Cardiac septum (tissue), 1 donor: ENCODE measurements around the gene ATP6V1C2. TPM values are rescaled to one million over a fixed set of nuclear protein-coding genes. Genes with fewer than 3 reads are reported as not detected.
"Not testable (repeated sequence)": the region's sequence is repeated elsewhere in the genome, so short reads cannot be mapped to it uniquely, and the experiment has no call there.

ENCODE experiments used
- DNase-seq: peaks from one replicate; pipeline ENCODE4 v3.0.0-alpha.2; 2020; ENCODE audit warnings: low spot score
- intact Hi-C: fragments of 100-400 bp; cut with DNase I; formaldehyde crosslinking; loops from one replicate; pipeline ENCODE4 v1.14.0; 2022
- total RNA-seq: library from RNA; stranded (reverse); fragmentation: NEBNext Ultra II Directional; extraction: Animal tissue kit (Norgen Biotek cat#: 25700); gene quantifications from one replicate; pipeline ENCODE4 v1.2.1, GENCODE V29; 2021
- donor health status: DM: no; HTN: no; CAD: no.

ATP6V1C2 gene
- total RNA-seq, 1 donor from 2014 or later: 0.24 TPM

GRCh38 chr2:10779776-10780490, 58.5 kb downstream of the ATP6V1C2 start:
- DNase-seq: peak; percentile 63
- intact Hi-C loops: no loop called here

GRCh38 chr2:10780491-10780820, 59.0 kb downstream of the ATP6V1C2 start:
- DNase-seq: no peak
- intact Hi-C loops: no loop called here

- intact Hi-C loops: not testable (repeated sequence)
- DNase-seq: peak; percentile 55
Observed at GRCh38 chr2:10780821-10781220, 59.4 kb downstream of the ATP6V1C2 start.

DNA sequence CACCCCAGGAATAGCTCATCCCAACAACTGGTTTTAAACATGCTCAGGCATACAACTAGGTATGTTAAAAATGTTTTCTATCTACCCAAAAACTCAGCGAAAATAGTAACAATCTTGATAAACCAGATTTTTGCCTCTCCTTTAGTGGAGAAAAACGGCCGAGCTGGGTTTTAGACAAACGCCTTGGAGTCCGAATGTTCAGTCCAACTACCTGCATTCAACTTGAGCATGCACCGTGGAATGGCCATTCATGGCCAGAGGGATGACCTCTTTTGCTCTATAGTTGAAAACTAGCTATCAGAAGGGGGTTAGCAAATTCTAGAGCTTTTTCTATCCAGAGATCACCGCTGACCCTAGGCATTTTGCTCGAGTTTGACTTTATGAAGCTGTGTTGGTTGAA, 60.3 kb downstream of the ATP6V1C2 start:
- no peak for DNase-seq
- intact Hi-C loops: no loop called here

GRCh38 chr2:10783421-10783820, 62.0 kb downstream of the ATP6V1C2 start:
- intact Hi-C loops: no loop called here
- DNase-seq: no peak

GRCh38 chr2:10784719-10785118, 63.3 kb downstream of the ATP6V1C2 start:
- DNase-seq: no peak
- intact Hi-C loops: no loop called here

DNA sequence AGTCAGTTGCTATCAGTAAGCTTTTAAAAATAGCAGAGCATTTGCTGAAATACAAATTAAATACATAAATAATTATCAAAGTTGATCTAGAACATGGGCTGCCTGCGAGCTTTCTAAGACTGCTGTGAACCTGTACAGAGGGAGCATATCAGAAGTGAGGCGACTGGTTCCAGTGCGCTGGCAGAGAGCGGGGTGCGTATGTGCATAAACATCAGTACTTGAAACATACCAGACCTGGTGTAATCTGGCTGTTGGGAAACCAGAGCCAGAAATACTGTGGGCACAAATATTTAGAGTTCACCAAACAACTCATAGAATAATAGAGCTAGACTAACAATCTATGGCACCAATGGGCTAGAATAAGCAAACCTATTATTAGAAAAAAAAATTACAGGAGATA, 63.8 kb downstream of the ATP6V1C2 start:
- no peak for DNase-seq
- intact Hi-C loops: no loop called here

DNA sequence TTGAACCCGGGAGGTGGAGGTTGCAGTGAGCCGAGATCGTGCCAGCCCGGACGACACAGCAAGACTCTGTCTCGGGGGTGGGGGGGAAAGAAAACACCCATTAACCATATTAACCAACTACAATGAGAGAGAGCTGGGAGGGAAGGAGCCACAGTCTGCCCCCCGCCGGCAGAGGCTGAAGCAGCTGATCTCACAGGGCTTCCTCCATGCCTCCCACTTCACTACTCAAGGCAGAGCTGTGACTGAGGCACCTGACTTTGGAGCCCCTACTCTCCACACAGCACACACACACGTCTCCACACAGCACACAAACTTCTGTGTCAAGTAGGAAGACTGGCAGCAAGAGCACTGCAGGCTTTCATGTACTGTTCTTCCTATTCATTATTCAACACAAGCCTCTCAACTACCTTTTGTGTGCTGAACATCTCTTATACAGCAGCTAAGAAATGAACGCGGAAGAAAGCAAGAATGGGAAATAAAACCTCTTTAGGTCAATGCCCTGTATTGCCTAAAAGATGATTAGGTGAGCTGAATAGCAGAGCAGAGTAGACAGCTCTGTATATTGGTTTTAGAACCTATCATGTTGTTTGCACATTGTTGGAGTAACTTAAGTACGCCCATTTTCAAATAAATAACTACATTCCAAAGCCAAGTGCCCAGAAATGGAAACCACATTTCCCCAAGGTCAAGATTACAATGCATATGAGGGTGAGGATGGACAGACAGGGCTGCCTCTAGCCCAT, 65.0 kb downstream of the ATP6V1C2 start:
- DNase-seq: no peak
- intact Hi-C loops: no loop called here

GRCh38 chr2:10787176-10787968, 65.9 kb downstream of the ATP6V1C2 start:
- DNase-seq: no peak
- intact Hi-C loops: no loop called here

- intact Hi-C loops: no loop called here
- no peak for DNase-seq
Observed at GRCh38 chr2:10788855-10789254, 67.4 kb downstream of the ATP6V1C2 start.

DNA sequence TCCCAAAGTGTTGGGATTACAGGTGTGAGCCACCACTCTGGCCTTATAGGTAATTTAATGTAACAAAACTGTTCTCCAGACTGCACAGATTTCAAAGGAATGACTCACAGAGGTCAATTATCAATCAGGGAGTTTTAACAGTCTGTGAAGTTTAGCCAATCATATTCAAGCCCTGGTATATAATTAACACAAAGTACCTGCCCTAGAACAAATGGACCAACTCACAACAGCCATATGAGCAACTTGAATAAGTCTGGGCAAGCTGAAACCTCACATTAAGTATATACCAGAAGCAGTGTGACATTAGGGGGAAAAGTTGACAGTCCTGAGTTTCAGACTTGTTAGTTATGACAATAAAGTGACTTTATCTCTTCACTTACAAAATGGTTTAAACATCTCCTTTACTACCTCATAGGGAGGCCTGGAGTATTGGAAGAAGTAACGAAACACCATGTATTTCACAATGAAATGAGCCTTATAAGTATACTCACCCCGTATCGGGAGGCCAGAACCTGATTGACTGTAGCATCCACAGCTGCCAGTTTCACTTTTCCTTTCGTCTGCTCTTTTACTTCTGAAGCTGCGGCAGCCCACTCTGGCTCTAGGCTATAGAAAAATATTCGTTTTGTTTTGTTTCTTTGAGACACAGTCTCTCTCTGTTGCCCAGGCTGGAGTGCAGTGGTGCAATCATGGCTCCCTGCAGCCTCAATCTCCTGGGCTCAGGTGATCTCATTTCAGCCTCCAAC, 69.0 kb downstream of the ATP6V1C2 start:
- DNase-seq: no peak
- intact Hi-C loops: no loop called here

- intact Hi-C loops: no loop called here
- DNase-seq: no peak
Observed at GRCh38 chr2:10792001-10792634, 70.7 kb downstream of the ATP6V1C2 start.

DNA sequence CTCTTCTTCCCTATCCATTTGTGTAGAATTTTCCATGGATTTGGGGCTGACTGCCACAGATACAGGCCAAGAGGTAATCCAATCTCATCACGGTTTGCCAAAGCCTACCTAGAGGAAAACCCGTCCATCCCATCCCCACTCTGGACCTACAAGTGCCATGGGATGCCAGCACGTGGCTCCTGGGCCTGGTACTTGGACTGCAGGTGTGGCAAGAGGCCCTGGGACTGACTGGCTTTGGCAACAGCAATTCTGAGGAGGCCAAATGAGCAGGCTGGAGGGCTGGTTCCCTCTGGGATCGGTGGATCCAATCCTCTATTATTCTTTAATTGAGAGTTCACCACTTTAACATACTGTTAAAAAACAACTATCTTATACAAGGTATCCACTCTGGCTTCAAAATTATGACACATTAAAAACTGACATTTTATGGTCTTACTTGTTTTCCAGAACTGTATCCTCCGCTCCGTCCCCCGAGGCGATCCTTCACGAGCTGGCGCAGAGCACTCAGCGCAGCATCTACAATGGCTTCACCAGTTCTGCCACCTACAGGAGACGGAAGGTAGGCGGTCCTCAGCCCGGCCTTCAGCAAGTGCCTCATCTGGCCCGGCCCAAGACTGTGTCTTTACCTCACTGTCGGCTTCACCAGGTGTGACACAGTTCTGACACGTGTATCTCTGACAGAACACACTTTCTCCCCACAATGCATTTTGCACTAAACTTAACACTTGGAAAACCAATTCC, 71.4 kb downstream of the ATP6V1C2 start:
- intact Hi-C loops: no loop called here
- no peak for DNase-seq

GRCh38 chr2:10793816-10794215, 72.4 kb downstream of the ATP6V1C2 start:
- no peak for DNase-seq
- intact Hi-C loops: no loop called here

DNA sequence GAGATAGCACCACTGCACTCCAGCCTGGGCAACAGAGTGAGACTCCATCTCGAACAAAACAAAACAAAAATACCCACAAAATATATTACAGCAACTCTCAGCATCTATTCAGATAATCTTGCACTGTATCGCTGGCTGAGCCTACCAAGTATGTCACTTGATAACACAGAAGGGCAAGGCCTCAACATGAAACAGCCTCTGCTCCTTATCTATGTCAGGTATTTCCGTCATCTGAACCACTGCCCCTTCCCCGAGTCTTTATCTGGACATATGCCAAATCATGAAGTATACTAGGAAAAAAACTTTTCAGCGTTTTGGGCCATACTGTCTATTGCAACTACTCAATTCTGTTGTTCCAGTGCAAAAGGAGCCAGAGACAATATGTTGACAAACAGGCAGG, 73.4 kb downstream of the ATP6V1C2 start:
- no peak for DNase-seq
- intact Hi-C loops: no loop called here

DNA sequence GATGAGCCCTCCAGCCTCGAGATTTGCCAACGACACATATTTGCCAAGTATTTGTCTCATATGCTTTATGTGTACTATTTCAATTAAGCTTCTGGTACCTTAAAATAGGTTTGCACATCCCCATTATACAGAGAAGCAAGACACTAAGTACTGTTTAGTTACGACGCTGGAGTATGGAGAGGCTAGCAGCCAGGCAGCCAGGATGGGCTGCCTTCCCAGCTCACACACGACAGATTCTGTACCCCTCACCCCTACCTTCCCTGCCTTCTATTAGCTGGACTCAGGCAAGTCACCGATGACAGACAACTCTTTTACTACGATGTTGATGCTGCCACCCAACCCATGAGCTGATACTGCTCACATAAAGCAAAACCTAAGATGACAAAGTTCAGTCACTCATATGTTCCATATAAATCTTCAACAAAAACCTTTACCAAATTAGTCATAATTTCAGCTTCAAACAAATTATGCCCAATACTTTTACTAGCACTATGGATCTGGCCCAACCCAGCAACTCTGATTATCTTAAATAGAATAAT, 74.1 kb downstream of the ATP6V1C2 start:
- no peak for DNase-seq
- intact Hi-C loops: no loop called here

- DNase-seq: no peak
- intact Hi-C loops: no loop called here
Observed at GRCh38 chr2:10796703-10797102, 75.3 kb downstream of the ATP6V1C2 start.

DNA sequence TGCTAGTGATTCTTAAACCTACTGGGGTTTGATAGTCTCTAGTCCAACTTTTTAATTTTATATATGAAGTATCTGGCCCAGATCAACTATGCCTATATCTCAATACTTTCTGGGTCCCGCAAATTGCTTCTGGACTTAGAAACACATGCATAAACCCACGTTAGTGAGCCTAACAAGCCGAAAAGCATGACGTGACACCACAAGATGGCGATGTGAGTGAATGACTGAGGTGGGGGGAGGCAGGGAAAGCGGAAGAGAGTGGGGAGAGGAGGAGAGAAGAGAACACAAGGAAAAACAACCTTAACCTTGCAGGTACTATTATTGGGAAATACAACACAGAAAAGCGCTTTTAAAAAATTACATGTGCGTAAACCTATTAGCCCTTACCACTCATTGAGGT, 77.4 kb downstream of the ATP6V1C2 start:
- DNase-seq: no peak
- intact Hi-C loops: no loop called here

DNA sequence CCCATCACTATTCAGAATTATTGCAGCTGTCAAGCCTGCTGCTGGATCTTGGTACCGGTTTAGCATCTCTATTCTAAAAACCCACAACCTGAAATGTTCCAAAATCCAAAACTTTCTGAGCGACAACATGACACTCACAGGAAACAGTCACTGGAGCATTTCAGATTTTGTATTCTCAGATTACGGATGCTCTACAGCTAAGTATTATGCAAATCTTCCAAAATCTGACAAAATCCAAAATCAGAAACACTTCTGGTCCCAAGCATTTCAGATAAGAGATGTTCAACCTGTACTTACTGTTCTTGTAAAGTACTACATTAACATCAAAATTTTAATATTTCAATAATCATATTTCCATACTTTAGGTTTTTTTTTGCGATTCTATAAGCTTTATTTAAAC, 78.7 kb downstream of the ATP6V1C2 start:
- intact Hi-C loops: no loop called here
- DNase-seq: no peak
